RPMI7951 (cell line): ENCODE measurements around the gene ANKRD24. TPM values are rescaled to one million over a fixed set of nuclear protein-coding genes. Genes with fewer than 3 reads are reported as not detected.
"Not testable (repeated sequence)": the region's sequence is repeated elsewhere in the genome, so short reads cannot be mapped to it uniquely, and the experiment has no call there.

Experiments used
- DNase-seq: peaks from one replicate; pipeline ENCODE4 v3.0.0-alpha.2; 2012; ENCODE audit warnings: low read depth
- total RNA-seq: library from RNA; depleted of rRNA; stranded (reverse); fragments of >200 nt; shearing (Covaris generic); gene quantifications from 2 replicates; pipeline ENCODE4 v1.2.3, GENCODE V29; 2014; rRNA removed

Gene ANKRD24
- total RNA-seq, 1 experiment from 2014 or later: 0.12 TPM

DNA sequence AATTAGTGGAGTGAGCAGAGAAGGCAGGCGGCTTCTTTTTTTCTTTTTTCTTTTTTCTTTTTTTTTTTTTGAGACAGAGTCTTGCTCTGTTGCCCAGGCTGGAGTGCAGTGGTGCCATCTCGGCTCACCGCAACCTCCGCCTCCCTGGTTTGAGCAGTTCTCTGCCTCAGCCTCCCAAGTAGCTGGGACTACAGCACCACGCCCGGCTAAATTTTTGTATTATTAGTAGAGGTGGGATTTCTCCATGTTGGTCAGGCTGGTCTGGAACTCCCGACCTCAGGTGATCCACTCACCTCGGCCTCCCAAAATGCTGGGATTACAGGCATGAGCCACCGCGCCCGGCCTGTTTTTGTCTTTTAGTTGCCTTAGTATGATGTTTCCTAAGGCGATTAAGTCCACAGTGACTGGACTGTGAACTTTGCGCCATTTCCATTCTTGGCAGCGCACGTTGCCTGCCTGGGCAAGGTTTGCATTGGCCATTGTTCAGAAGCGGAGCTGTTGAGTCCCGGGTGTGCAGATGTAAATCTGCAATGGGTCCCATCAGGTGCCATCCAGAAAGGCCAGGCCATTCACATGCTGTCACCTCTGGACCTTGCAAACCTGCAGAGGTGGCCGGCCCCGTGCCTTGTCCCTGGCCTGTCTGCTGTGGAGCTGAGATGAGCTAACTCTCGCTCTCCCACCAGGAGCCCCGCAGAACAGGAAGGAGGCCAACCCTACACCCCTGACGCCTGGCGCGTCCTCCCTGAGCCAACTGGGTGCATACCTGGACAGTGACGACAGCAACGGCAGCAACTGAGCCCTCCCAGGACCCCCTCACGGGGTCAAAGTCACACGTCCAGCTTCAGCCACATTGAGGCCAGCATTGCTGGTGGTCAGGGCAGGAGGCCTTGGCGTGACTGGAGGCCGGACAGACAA is 85.7 kb downstream of the ANKRD24 start:
- no peak for DNase-seq

DNA sequence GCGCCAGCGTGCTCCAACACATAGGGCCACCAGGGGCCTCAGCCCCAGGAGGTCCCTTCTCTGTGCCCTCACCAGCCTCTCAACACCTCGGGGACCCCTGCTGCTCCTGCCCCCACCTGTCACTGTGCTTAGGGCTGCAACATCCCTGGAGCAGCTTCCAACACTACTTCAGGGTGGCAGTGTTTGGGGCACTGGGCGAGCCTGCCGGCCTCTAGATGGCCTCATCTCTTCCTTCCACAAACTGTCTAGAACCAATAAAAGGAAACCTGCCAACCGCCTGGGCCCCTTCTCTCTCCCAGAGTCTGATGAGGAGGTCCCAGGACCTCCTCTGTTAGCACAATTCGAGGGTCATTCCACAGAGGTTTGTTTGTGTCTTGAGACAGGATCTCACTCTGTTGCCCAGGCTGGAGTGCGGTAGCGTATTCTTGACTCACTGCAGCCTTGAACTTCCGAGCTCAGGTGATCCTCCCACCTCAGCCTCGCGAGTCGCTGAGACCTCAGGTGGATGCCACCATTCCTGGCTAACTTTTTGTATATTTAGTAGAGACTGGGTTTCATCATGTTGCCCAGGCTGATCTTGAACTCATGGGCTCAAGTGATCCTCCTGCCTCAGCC is 86.4 kb downstream of the ANKRD24 start:
- no peak for DNase-seq

DNA sequence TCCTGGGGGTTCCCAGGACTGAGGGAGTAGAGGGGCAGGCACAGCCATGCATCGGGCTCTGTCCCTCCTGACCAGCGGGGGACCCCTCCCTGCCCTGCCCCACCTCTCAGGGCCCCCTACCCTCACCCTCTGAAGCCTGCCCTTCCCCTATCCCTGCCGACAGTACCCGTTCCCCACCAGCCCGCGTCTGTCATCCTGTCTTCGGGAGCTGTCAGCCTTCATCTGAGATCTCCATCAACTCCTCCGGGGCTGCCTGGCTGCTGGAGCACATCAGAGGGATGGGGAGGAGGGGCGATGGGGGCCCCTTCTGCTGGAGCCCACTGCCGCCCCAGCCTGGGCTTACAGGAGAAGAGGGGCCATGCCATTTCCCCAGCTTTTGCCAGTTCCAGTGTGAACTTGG is 90.4 kb downstream of the ANKRD24 start:
- no peak for DNase-seq

DNA sequence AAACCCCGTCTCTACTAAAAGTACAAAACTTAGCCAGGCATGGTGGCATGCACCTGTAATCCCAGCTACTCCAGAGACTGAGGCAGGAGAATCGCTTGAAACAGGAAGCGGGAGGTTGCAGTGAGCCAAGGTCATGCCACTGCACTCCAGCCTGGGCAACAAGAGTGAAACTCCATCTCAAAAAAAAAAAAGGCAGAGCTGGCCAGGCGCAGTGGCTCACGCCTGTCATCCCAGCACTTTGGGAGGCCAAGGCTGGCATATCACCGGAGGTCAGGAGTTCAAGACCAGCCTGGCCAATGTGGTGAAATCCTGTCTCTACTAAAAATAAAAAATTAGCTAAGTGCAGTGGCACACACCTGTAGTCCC is 91.8 kb downstream of the ANKRD24 start:
- DNase-seq: not testable (repeated sequence)

Other genes starting within 250 kb of the ANKRD24 start
- gene NMRK2, start 249.6 kb upstream of the ANKRD24 start, total RNA-seq: not detected in 2 replicates
- 54.1 and 74.7 TPM in 2 replicates for gene DAPK3, start 211.6 kb upstream of the ANKRD24 start, total RNA-seq
- 579 and 603 TPM in 2 replicates for gene EEF2, start 197.2 kb upstream of the ANKRD24 start, total RNA-seq
- gene PIAS4, start 175.0 kb upstream of the ANKRD24 start, total RNA-seq: 12.5 and 15.9 TPM in 2 replicates
- gene ZBTB7A, start 115.8 kb upstream of the ANKRD24 start, total RNA-seq: 4.3 and 10.2 TPM in 2 replicates
- 126 and 134 TPM in 2 replicates for gene MAP2K2, start 58.6 kb upstream of the ANKRD24 start, total RNA-seq
- not detected in 2 replicates for gene CREB3L3, start 29.1 kb upstream of the ANKRD24 start, total RNA-seq
- gene SIRT6, start 126 bp upstream of the ANKRD24 start, total RNA-seq: 11.5 and 28.4 TPM in 2 replicates
- 0.39 and 1.1 TPM in 2 replicates for gene EBI3, start 46.8 kb downstream of the ANKRD24 start, total RNA-seq
- 20.3 and 22.3 TPM in 2 replicates for gene YJU2, start 64.4 kb downstream of the ANKRD24 start, total RNA-seq
- gene SHD, start 96.6 kb downstream of the ANKRD24 start, total RNA-seq: 0.12 TPM in 1 of 2 replicates, not detected in the other
- not detected in 2 replicates for gene TMIGD2, start 119.7 kb downstream of the ANKRD24 start, total RNA-seq
- gene FSD1, start 121.9 kb downstream of the ANKRD24 start, total RNA-seq: 9.7 and 11.3 TPM in 2 replicates
- gene STAP2, start 156.1 kb downstream of the ANKRD24 start, total RNA-seq: 30.2 and 38.4 TPM in 2 replicates
- 4.0 and 4.8 TPM in 2 replicates for gene MPND, start 160.9 kb downstream of the ANKRD24 start, total RNA-seq
- gene SH3GL1, start 217.9 kb downstream of the ANKRD24 start, total RNA-seq: 83.2 and 84.3 TPM in 2 replicates
- gene CHAF1A, start 220.0 kb downstream of the ANKRD24 start, total RNA-seq: 12.9 and 16.8 TPM in 2 replicates